T-cell (primary cell): Measurements from ENCODE around the gene DDRGK1. TPM values are rescaled to one million over a fixed set of nuclear protein-coding genes. Genes with fewer than 3 reads are reported as not detected.

Experiments used
- ATAC-seq, 4 experiments: fragments of 200-7000 bp in 3 of 4; fragments of 150-1000 bp in 1 of 4; cut with Tn5 transposase; replicated peaks in 1 of 4; 1 replicate in 3 of 4; 2 replicates in 1 of 4; pipeline ENCODE4 v1.10.0; 2021; ENCODE audit warnings: moderate library complexity in 3 of 4, mild to moderate bottlenecking in 2 of 4, moderate number of reproducible peaks in 1 of 4
- CTCF ChIA-PET, 2 donors: fragments of 300-600 bp; sonication (Branson Sonifier 250); formaldehyde crosslinking; loops; one replicate each; lab custom pipeline; 2022; ENCODE audit warnings: antibody characterized with exemption in 2 of 2; lab: Charles Lee
- POLR2A ChIA-PET, 2 donors: fragments of 300-600 bp; sonication (Branson Sonifier 250); formaldehyde crosslinking; loops; one replicate each; lab custom pipeline; 2022; ENCODE audit warnings: antibody characterized with exemption in 2 of 2; lab: Charles Lee
- DNase-seq, 35 experiments: peaks; one replicate each; pipeline versions ENCODE4 v3.0.0 to v3.0.0-alpha.2; 2013 to 2023
- H3K27ac ChIP-seq: one replicate; pipeline ENCODE4 v1.5.1; 2013; ENCODE audit warnings: low read length
- H3K27me3 ChIP-seq, 2 experiments: replicated peaks in 1 of 2; 1 replicate in 1 of 2; 2 replicates in 1 of 2; pipeline versions ENCODE4 v1.6.1 to v1.7.0; 2013; ENCODE audit warnings: low read length in 1 of 2, mixed read lengths in 1 of 2; ENCODE audit not compliant: control insufficient read depth in 2 of 2, insufficient read depth in 2 of 2; ENCODE audit errors: extremely low read depth in 1 of 2
- H3K36me3 ChIP-seq, 2 donors: 1 replicate in 1 of 2; 2 replicates in 1 of 2; pipeline versions ENCODE4 v1.6.1 to v1.7.0; 2013; ENCODE audit warnings: low read length in 1 of 2; ENCODE audit not compliant: control insufficient read depth in 2 of 2, insufficient read depth in 1 of 2; ENCODE audit errors: extremely low read depth in 1 of 2
- H3K4me1 ChIP-seq, 2 experiments: 1 replicate in 1 of 2; 2 replicates in 1 of 2; pipeline versions ENCODE4 v1.6.1 to v1.7.0; 2013; ENCODE audit warnings: low read length in 2 of 2, mixed read lengths in 1 of 2; ENCODE audit not compliant: insufficient read depth in 2 of 2, control insufficient read depth in 1 of 2; ENCODE audit errors: extremely low read depth in 1 of 2
- H3K4me3 ChIP-seq, 2 donors: 1 replicate in 1 of 2; 2 replicates in 1 of 2; pipeline versions ENCODE4 v1.5.1 to v1.7.0; 2013; ENCODE audit warnings: mild to moderate bottlenecking in 2 of 2, low read length in 1 of 2, moderate library complexity in 1 of 2; ENCODE audit not compliant: control insufficient read depth in 1 of 2; ENCODE audit errors: extremely low read depth in 1 of 2
- H3K9me3 ChIP-seq: 2 replicates; pipeline ENCODE4 v1.7.0; 2013
- H3K27ac Mint-ChIP-seq, 2 donors: one replicate each; pipeline ENCODE4 v1.8.0; 2020 to 2021; ENCODE audit warnings: mild to moderate bottlenecking in 2 of 2, mixed read lengths in 2 of 2
- H3K27me3 Mint-ChIP-seq, 2 donors: one replicate each; pipeline ENCODE4 v1.8.0; 2021 to 2022; ENCODE audit warnings: mixed read lengths in 2 of 2
- H3K36me3 Mint-ChIP-seq: one replicate; pipeline ENCODE4 v1.8.0; 2021; ENCODE audit warnings: mixed read lengths
- H3K4me1 Mint-ChIP-seq, 3 donors: one replicate each; pipeline ENCODE4 v1.8.0; 2020 to 2022; ENCODE audit warnings: mixed read lengths in 3 of 3, mild to moderate bottlenecking in 1 of 3
- H3K4me3 Mint-ChIP-seq, 3 donors: one replicate each; pipeline ENCODE4 v1.8.0; 2020 to 2022; ENCODE audit warnings: mild to moderate bottlenecking in 3 of 3, mixed read lengths in 3 of 3, moderate library complexity in 3 of 3
- H3K9me3 Mint-ChIP-seq, 3 donors: one replicate each; pipeline ENCODE4 v1.8.0; 2020 to 2022; ENCODE audit warnings: mixed read lengths in 3 of 3
- WGBS: methylation state at CpG from one replicate; pipeline ENCODE4 v1.1.5; 2013; ENCODE audit warnings: missing lambda C conversion rate; ENCODE audit not compliant: insufficient coverage; 5-methylcytosine and 5-hydroxymethylcytosine counted together
- total RNA-seq, 35 experiments: library from RNA in 6 of 35; stranded (reverse) in 6 of 35; fragments of 120-200 nt in 1 of 35; gene quantifications; one replicate each; pipeline versions ENCODE4 v1.2.1 to v1.2.4 and lab custom pipeline; 2013 to 2026

DDRGK1 gene
- total RNA-seq, 5 donors from 2014 or later (not counting 1 experiment from before 2014, with no cell fraction given), result 44.6 to 76.3 (median 68.2) TPM

DNA sequence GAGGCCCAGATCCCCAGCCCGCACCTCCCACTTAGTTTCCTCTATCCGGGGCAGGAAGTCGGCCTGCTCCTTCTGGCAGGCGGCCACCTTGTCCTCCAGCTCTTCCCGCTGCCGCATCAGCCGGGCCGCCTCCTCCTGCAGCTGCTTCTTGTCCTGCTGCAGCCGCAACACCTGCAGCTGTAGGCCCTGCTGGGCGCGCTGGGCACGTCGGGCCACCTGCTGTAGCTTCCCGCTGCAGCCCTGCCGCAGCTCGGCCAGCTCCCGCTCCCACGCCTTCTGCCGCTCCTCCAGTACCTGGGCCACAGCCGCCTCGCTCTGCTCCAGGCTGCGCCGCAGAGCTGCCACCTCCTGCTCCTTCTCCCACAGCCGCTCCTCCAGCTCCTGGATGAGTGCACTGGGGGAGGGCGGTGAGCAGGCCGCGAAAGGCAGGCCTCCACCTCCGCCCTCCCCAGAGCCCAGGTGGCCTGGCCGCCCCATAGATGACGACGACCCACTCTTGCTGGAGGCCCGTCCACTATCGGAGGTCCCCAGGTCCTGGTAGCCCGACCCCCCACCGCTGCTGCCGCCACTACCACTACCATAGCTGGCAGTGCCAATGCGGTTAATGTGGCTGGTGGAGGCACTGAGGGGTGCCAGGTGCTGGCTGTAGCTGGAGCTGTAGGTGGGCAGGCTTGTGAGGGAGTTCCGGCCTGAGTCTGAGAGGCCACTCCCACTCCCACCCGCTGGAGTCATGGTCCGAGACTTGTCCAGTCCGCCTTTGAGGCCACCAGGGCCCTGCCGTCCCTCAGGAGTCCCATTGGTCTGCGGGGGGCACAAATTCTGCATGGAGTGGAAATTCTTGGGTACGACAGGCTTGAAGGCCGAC, 38.8 kb downstream of the DDRGK1 start:
- H3K9me3 ChIP-seq, result no peaks in the 10 kb centered on the region
- Mint-ChIP-seq H3K9me3 (no peaks in the 10 kb centered on the region), H3K27ac (no peak overlapping the region), H3K27me3 (peaks cover 6 to 20% of the 10 kb centered on the region in 2 donors), H3K4me1 (peaks cover 7 to 9% (median 9%) of the 10 kb centered on the region in 3 donors), H3K4me3 (peak overlapping the region in 1 of 3 donors; percentile 36), H3K36me3 (peaks cover 3% of the 10 kb centered on the region)
- no peak overlapping the region for H3K27ac ChIP-seq
- H3K4me3 ChIP-seq, result no peak overlapping the region
- peaks cover 0 to 14% of the 10 kb centered on the region in 2 experiments for H3K4me1 ChIP-seq
- H3K36me3 ChIP-seq, result no peaks in the 10 kb centered on the region
- DNase-seq, result no peak
- peaks cover 3 to 46% of the 10 kb centered on the region in 2 experiments for H3K27me3 ChIP-seq
- ATAC-seq, result no peak
- 75% methylated on average over 33 of the region's 45 CpGs for WGBS
- POLR2A ChIA-PET, result no interaction called here
- CTCF ChIA-PET, result no interaction called here

- ChIA-PET POLR2A (no interaction called here), CTCF (interaction anchor here in 1 of 2 donors (0.5 kb wide), 1 partner anchor 8 kb away, joined by 4 read pairs; no protein-coding TSS in a partner anchor)
- Histone ChIP-seq H3K4me3 (no peak overlapping the region), H3K27me3 (peaks cover 3 to 43% of the 10 kb centered on the region in 2 experiments), H3K9me3 (no peaks in the 10 kb centered on the region), H3K36me3 (no peaks in the 10 kb centered on the region), H3K4me1 (peaks cover 0 to 22% of the 10 kb centered on the region in 2 experiments), H3K27ac (no peak overlapping the region)
- DNase-seq (no peak), ATAC-seq (peak in 2 of 4 experiments; percentile 12 to 15)
- Mint-ChIP-seq H3K9me3 (no peaks in the 10 kb centered on the region), H3K4me3 (peak overlapping the region in 1 of 3 donors; percentile 36), H3K36me3 (peaks cover 3% of the 10 kb centered on the region), H3K4me1 (peaks cover 7 to 11% (median 10%) of the 10 kb centered on the region in 3 donors), H3K27me3 (peaks cover 6 to 20% of the 10 kb centered on the region in 2 donors), H3K27ac (no peak overlapping the region)
- WGBS, result 85% methylated on average over 38 of the region's 41 CpGs
Observed at GRCh38 chr20:3164763-3165410, 39.6 kb downstream of the DDRGK1 start.

GRCh38 chr20:3164043-3164762, 40.3 kb downstream of the DDRGK1 start:
- WGBS, result 79% methylated on average over 23 of the region's 32 CpGs
- Histone ChIP-seq H3K9me3 (no peaks in the 10 kb centered on the region), H3K27me3 (peaks cover 3 to 41% of the 10 kb centered on the region in 2 experiments), H3K27ac (no peak overlapping the region), H3K4me1 (peaks cover 0 to 25% of the 10 kb centered on the region in 2 experiments), H3K4me3 (no peak overlapping the region), H3K36me3 (no peaks in the 10 kb centered on the region)
- POLR2A ChIA-PET, result no interaction called here
- Mint-ChIP-seq H3K4me3 (peak overlapping the region in 1 of 3 donors; percentile 16), H3K27me3 (peaks cover 6 to 16% of the 10 kb centered on the region in 2 donors), H3K4me1 (peaks cover 11 to 16% (median 15%) of the 10 kb centered on the region in 3 donors), H3K27ac (no peak overlapping the region), H3K36me3 (peaks cover 1% of the 10 kb centered on the region), H3K9me3 (no peaks in the 10 kb centered on the region)
- no peak for DNase-seq
- CTCF ChIA-PET, result interaction anchor here in 1 of 2 donors (0.5 kb wide), 1 partner anchor 8 kb away, joined by 4 read pairs; no protein-coding TSS in a partner anchor
- no peak for ATAC-seq

DNA sequence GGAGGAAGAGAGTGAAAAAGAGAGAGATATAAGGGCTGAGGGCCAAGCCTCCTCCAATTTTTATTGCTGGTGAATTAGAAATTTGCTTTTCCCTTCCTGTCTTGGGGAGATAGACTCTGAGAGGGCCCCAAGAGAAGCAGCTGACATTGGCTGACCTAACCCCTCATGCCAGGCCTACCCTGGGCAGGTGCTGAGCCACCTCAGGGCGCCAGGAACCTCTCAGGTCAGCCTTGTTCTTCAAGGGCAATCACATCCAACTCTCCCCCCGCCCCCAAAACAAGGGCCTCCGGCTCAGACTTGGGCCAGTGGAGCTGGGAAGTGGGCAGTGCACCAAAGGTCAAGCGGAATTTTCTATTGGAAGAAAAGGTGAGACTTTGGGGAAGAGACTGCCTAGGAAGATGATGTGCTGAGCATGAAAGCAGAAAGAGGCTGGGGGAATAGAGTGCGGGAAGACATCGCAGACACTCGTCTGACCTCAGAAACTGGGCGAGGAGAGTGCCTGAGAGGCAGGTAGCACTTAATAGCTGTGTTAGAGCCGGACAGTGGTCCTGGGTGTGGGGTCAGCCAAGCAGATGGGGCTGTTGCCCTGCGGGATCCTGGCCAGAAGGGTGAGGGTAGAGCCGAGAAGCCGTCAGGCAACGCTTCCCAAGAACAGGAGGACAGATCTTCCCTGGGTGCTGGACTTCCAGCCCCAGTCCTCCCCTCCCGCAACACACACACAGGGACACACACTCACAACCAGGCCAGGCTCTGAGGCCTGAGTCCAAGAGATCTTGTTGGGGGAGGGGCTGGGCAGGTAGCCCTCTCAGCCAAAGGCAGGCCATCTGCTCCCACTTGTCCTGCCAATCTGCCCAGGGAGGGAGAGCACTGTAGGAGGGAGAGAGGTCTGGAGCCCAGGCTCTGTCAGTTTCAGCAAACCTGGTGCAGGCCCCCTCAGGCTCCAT, 41.1 kb downstream of the DDRGK1 start:
- peaks cover 1 to 8% of the 10 kb centered on the region in 2 donors for H3K27me3 Mint-ChIP-seq
- Histone ChIP-seq H3K27me3 (peaks cover 0 to 32% of the 10 kb centered on the region in 2 experiments), H3K4me3 (no peak overlapping the region), H3K27ac (no peak overlapping the region), H3K36me3 (no peaks in the 10 kb centered on the region), H3K4me1 (peaks cover 0 to 32% of the 10 kb centered on the region in 2 experiments), H3K9me3 (no peaks in the 10 kb centered on the region)
- CTCF ChIA-PET, result no interaction called here
- ATAC-seq (no peak), DNase-seq (no peak)
- H3K36me3 Mint-ChIP-seq, result no peaks in the 10 kb centered on the region
- no peaks in the 10 kb centered on the region for H3K9me3 Mint-ChIP-seq
- peak overlapping the region in 1 of 3 donors; percentile 16 for H3K4me3 Mint-ChIP-seq
- POLR2A ChIA-PET, result interaction anchor here in 1 of 2 donors (0.6 kb wide), 1 partner anchor 33 kb away, joined by 9 read pairs; no protein-coding TSS in a partner anchor
- H3K27ac Mint-ChIP-seq, result no peak overlapping the region
- peaks cover 14 to 20% (median 19%) of the 10 kb centered on the region in 3 donors for H3K4me1 Mint-ChIP-seq
- 94% methylated on average over 6 of the region's 14 CpGs for WGBS

DNA sequence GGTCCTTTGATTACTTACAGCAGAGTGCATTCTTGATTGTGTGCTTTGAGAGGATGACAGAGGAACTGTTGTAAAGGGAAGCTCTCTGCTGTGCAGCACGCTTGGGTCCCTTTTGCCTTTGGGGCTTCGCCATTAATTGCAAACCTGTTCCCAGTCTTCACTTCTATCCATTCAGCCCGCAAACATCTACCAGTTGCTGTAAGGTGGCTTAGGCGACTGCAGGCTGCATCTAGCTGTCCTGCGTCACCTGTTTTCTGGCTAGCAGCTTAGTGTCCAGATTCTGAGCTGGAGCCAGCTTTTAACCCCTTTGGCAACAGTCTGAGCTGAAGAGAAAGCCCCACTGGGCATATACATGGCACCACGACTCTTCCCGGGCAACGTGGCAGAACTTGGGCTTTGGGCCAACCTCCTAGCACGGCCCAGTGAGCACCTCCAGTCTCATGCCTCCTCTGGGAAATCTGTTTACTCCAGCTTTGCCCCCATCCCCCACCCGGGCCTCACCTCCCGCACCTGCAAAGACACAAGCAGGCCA, 42.3 kb downstream of the DDRGK1 start:
- H3K4me3 ChIP-seq, result no peak overlapping the region
- POLR2A ChIA-PET, result interaction anchor here in 1 of 2 donors (0.6 to 1.6 kb wide), 2 partner anchors 14 to 17 kb away, joined by 3 to 4 read pairs; no protein-coding TSS in a partner anchor

More for the DNA sequence above, 42.3 kb downstream of the DDRGK1 start:
- Histone ChIP-seq H3K9me3 (no peaks in the 10 kb centered on the region), H3K4me1 (peaks cover 9 to 32% of the 10 kb centered on the region in 2 experiments), H3K27ac (no peak overlapping the region), H3K36me3 (no peaks in the 10 kb centered on the region), H3K27me3 (peaks cover 0 to 20% of the 10 kb centered on the region in 2 experiments)
- WGBS, result 100% methylated on average over 3 of the region's 11 CpGs
- ATAC-seq, result no peak
- H3K27me3 Mint-ChIP-seq, result peaks cover 0 to under 1% of the 10 kb centered on the region in 2 donors
- no peaks in the 10 kb centered on the region for H3K36me3 Mint-ChIP-seq
- peaks cover 25 to 27% (median 26%) of the 10 kb centered on the region in 3 donors for H3K4me1 Mint-ChIP-seq
- CTCF ChIA-PET, result interaction anchor here in 1 of 2 donors (0.6 kb wide), 1 partner anchor 310 kb away, joined by 3 read pairs; no protein-coding TSS in a partner anchor
- H3K4me3 Mint-ChIP-seq, result no peak overlapping the region
- H3K9me3 Mint-ChIP-seq, result no peaks in the 10 kb centered on the region
- no peak overlapping the region for H3K27ac Mint-ChIP-seq
- DNase-seq, result no peak
